Smooth muscle cell (in vitro differentiated cells): ENCODE data around the gene NANOS1. TPM values are rescaled to one million over a fixed set of nuclear protein-coding genes. Genes with fewer than 3 reads are reported as not detected.

Experiments used
- DNase-seq: peaks from one replicate; lab custom pipeline; 2025; ENCODE audit not compliant: unreplicated experiment; lab: John Stamatoyannopoulos, UW
- H2AFZ ChIP-seq: fragments of 200-600 bp; sonication (generic); 2 replicates; pipeline ENCODE4 v1.6.0; 2016; ENCODE audit warnings: antibody characterized with exemption, low read depth, mild to moderate bottlenecking
- H3F3A ChIP-seq: fragments of 200-600 bp; sonication (generic); 2 replicates; pipeline ENCODE4 v1.6.0; 2017; ENCODE audit warnings: antibody characterized with exemption, low read depth
- H3K27ac ChIP-seq: fragments of 200-600 bp; sonication (generic); 2 replicates; pipeline ENCODE4 v1.5.1; 2016; ENCODE audit warnings: low read depth, mild to moderate bottlenecking
- H3K27me3 ChIP-seq: fragments of 200-600 bp; sonication (generic); 2 replicates; pipeline ENCODE4 v1.6.1; 2016; ENCODE audit warnings: low read depth, mild to moderate bottlenecking
- H3K36me3 ChIP-seq: fragments of 200-600 bp; sonication (generic); 2 replicates; pipeline ENCODE4 v1.5.1; 2016; ENCODE audit warnings: low read depth
- H3K4me1 ChIP-seq: fragments of 200-600 bp; sonication (generic); 2 replicates; pipeline ENCODE4 v1.5.1; 2016; ENCODE audit warnings: low read depth
- H3K4me2 ChIP-seq: fragments of 200-600 bp; sonication (generic); 2 replicates; pipeline ENCODE4 v1.6.0; 2016; ENCODE audit warnings: mild to moderate bottlenecking
- H3K4me3 ChIP-seq: fragments of 200-600 bp; sonication (generic); 2 replicates; pipeline ENCODE4 v1.5.1; 2016; ENCODE audit warnings: mild to moderate bottlenecking
- H3K79me2 ChIP-seq: fragments of 200-600 bp; sonication (generic); 2 replicates; pipeline ENCODE4 v1.6.0; 2016; ENCODE audit warnings: low read depth, mild to moderate bottlenecking
- H3K9ac ChIP-seq: fragments of 200-600 bp; sonication (generic); 2 replicates; pipeline ENCODE4 v1.6.0; 2016; ENCODE audit warnings: low read depth
- H3K9me3 ChIP-seq: fragments of 200-600 bp; sonication (generic); replicated peaks from 2 replicates; pipeline ENCODE4 v1.5.1; 2016; ENCODE audit warnings: low read depth
- H4K20me1 ChIP-seq: fragments of 200-600 bp; sonication (generic); 2 replicates; pipeline ENCODE4 v1.6.0; 2016; ENCODE audit warnings: low read depth
- CTCF ChIP-seq: fragments of 200-600 bp; sonication (generic); IDR thresholded peaks from 2 replicates; pipeline ENCODE4 v1.5.1; 2017; ENCODE audit warnings: borderline replicate concordance, mild to moderate bottlenecking, antibody characterized with exemption; ENCODE audit not compliant: insufficient read depth, poor library complexity, severe bottlenecking
- WGBS: methylation state at CpG from one replicate; pipeline ENCODE4 v1.1.7; 2016; ENCODE audit warnings: low lambda C conversion rate; 5-methylcytosine and 5-hydroxymethylcytosine counted together
- polyA plus RNA-seq: library from polyadenylated mRNA; unstranded; fragments of >200 nt; fragmentation: Nextera tagmentation; extraction: Ambion mirVana; gene quantifications from 2 replicates; pipeline ENCODE4 v1.2.1, GENCODE V29; 2016
- total RNA-seq: library from RNA; depleted of rRNA; stranded (reverse); fragments of >200 nt; gene quantifications from 2 replicates; pipeline ENCODE4 v1.2.3, GENCODE V29; 2014

Gene NANOS1
- total and polyA plus RNA-seq, 2 experiments from 2014 or later, result 0.90 to 1.4 TPM

- peaks cover 48% of the 10 kb centered on the region for H3K79me2 ChIP-seq
- TF ChIP-seq CTCF, result no peak
- peaks cover 44% of the 10 kb centered on the region for H3K36me3 ChIP-seq
- no peaks in the 10 kb centered on the region for H3K9me3 ChIP-seq
- no peak overlapping the region for H3K4me3 ChIP-seq
- H2AFZ ChIP-seq, result no peak overlapping the region
- H3K4me1 ChIP-seq, result no peaks in the 10 kb centered on the region
- H3K4me2 ChIP-seq, result no peak overlapping the region
- H3K27me3 ChIP-seq, result no peaks in the 10 kb centered on the region
- no peak overlapping the region for H3K27ac ChIP-seq
- H4K20me1 ChIP-seq, result peaks cover 91% of the 10 kb centered on the region
- H3F3A ChIP-seq, result peaks cover 7% of the 10 kb centered on the region
- 78% methylated on average over 1 of the region's 1 CpG for WGBS
- DNase-seq, result no peak
- H3K9ac ChIP-seq, result no peak overlapping the region
Measured at GRCh38 chr10:119039161-119039560, 9.6 kb downstream of the NANOS1 start.

- peaks cover 46% of the 10 kb centered on the region for H3K36me3 ChIP-seq
- no peak overlapping the region for H3K4me3 ChIP-seq
- peaks cover 7% of the 10 kb centered on the region for H3F3A ChIP-seq
- H3K27me3 ChIP-seq, result no peaks in the 10 kb centered on the region
- H3K4me2 ChIP-seq, result no peak overlapping the region
- H3K9me3 ChIP-seq, result no peaks in the 10 kb centered on the region
- 96% methylated on average over 4 of the region's 4 CpGs for WGBS
- no peaks in the 10 kb centered on the region for H3K4me1 ChIP-seq
- no peak for TF ChIP-seq CTCF
- H4K20me1 ChIP-seq, result peaks cover 100% of the 10 kb centered on the region
- no peak overlapping the region for H2AFZ ChIP-seq
- H3K79me2 ChIP-seq, result peaks cover 62% of the 10 kb centered on the region
- H3K9ac ChIP-seq, result no peak overlapping the region
- DNase-seq, result no peak
- H3K27ac ChIP-seq, result no peak overlapping the region
Measured at GRCh38 chr10:119041326-119041725, 11.8 kb downstream of the NANOS1 start.

- Histone ChIP-seq H3K79me2 (peaks cover 68% of the 10 kb centered on the region), H2AFZ (no peak overlapping the region), H3K4me1 (no peaks in the 10 kb centered on the region), H3K27me3 (no peaks in the 10 kb centered on the region), H3K9me3 (no peaks in the 10 kb centered on the region), H3K36me3 (peaks cover 47% of the 10 kb centered on the region), H3K9ac (no peak overlapping the region), H3K4me3 (no peak overlapping the region), H3K4me2 (no peak overlapping the region), H4K20me1 (peaks cover 100% of the 10 kb centered on the region), H3K27ac (no peak overlapping the region), H3F3A (peaks cover 4% of the 10 kb centered on the region)
- no peak for TF ChIP-seq CTCF
- 97% methylated on average over 26 of the region's 26 CpGs for WGBS
- no peak for DNase-seq
Measured at GRCh38 chr10:119042169-119042568, 12.7 kb downstream of the NANOS1 start.

GRCh38 chr10:119045561-119045960 lies 16.0 kb downstream of the NANOS1 start:
- Histone ChIP-seq H3F3A (no peaks in the 10 kb centered on the region), H3K79me2 (peaks cover 81% of the 10 kb centered on the region), H3K9me3 (no peaks in the 10 kb centered on the region), H2AFZ (no peak overlapping the region), H3K4me1 (no peaks in the 10 kb centered on the region), H3K4me2 (no peak overlapping the region), H3K36me3 (peaks cover 42% of the 10 kb centered on the region), H4K20me1 (peaks cover 100% of the 10 kb centered on the region), H3K27me3 (no peaks in the 10 kb centered on the region), H3K27ac (no peak overlapping the region), H3K4me3 (no peak overlapping the region), H3K9ac (no peak overlapping the region)
- whole genome bisulfite sequencing, result 97% methylated on average over 7 of the region's 7 CpGs
- no peak for DNase-seq
- TF ChIP-seq CTCF, result no peak
